Endothelial cell of umbilical vein (primary cell): ENCODE data around the gene SULF2.

Experiments used
- POLR2A ChIP-seq: IDR thresholded peaks from 2 replicates; pipeline ENCODE4 v1.6.1; 2012; ENCODE audit warnings: low read depth, mild to moderate bottlenecking, control low read depth, low read length
- TF ChIP-seq, protein P1 (sequence below), 2 donors: IDR thresholded peaks; 1 replicate in 1 of 2; 2 replicates in 1 of 2; pipeline ENCODE4 v1.5.1; 2011; ENCODE audit warnings: low read length in 2 of 2, mild to moderate bottlenecking in 2 of 2, moderate library complexity in 2 of 2, control low read depth in 1 of 2, inconsistent platforms in 1 of 2, low read depth in 1 of 2; ENCODE audit not compliant: insufficient read depth in 1 of 2; ENCODE audit errors: extremely low read depth in 1 of 2

DNA sequence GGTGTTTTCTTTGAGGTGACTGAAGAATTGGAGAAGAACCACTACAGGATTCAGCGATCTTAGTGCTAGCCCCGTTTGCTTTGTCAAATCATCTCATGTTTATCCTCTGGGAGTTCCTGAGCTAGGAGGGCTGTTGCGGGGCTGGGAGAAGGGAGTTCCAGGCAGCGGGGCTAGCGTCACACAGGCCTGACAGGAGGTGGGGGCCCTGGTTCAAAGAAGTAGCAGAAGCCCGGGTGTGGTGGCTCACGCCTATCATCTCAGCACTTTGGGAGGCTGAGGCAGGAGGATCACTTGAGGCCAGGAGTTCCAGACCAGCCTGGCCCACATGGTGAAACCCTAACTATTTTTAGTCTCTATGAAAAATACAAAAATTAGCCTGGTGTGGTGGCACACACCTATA, 33.2 kb upstream of the SULF2 start:
- TF ChIP-seq, protein P1, sequence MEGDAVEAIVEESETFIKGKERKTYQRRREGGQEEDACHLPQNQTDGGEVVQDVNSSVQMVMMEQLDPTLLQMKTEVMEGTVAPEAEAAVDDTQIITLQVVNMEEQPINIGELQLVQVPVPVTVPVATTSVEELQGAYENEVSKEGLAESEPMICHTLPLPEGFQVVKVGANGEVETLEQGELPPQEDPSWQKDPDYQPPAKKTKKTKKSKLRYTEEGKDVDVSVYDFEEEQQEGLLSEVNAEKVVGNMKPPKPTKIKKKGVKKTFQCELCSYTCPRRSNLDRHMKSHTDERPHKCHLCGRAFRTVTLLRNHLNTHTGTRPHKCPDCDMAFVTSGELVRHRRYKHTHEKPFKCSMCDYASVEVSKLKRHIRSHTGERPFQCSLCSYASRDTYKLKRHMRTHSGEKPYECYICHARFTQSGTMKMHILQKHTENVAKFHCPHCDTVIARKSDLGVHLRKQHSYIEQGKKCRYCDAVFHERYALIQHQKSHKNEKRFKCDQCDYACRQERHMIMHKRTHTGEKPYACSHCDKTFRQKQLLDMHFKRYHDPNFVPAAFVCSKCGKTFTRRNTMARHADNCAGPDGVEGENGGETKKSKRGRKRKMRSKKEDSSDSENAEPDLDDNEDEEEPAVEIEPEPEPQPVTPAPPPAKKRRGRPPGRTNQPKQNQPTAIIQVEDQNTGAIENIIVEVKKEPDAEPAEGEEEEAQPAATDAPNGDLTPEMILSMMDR (IDR thresholded peaks at IDR 0.05; ENCODE audit: extremely low read depth in 1 of 2, insufficient read depth in 1 of 2, low read depth in 1 of 2, low read length in 2 of 2): no peak
- TF ChIP-seq POLR2A: no peak
